Vagina (tissue), 2 donors: ENCODE data around the gene DIAPH3. TPM values are rescaled to one million over a fixed set of nuclear protein-coding genes. Genes with fewer than 3 reads are reported as not detected.

Experiments used
- DNase-seq, 2 donors: peaks; one replicate each; pipeline ENCODE4 v3.0.0-alpha.2; 2017; ENCODE audit errors: extremely low spot score in 2 of 2
- H3K27ac ChIP-seq: fragments of 200-600 bp; sonication (generic); one replicate; pipeline ENCODE4 v1.5.1; 2019
- H3K27me3 ChIP-seq: fragments of 200-600 bp; sonication (generic); one replicate; pipeline ENCODE4 v1.5.1; 2019
- H3K36me3 ChIP-seq, 2 donors: fragments of 200-600 bp; sonication (generic); one replicate each; pipeline ENCODE4 v1.5.1; 2017 to 2019
- H3K4me1 ChIP-seq: fragments of 200-600 bp; sonication (generic); one replicate; pipeline ENCODE4 v1.5.1; 2019
- H3K4me3 ChIP-seq, 2 donors: fragments of 200-600 bp; sonication (generic); 1 replicate in 1 of 2; 2 replicates in 1 of 2; pipeline ENCODE4 v1.5.1; 2016 to 2019
- H3K9me3 ChIP-seq: fragments of 200-600 bp; sonication (generic); one replicate; pipeline ENCODE4 v1.5.1; 2019
- CTCF ChIP-seq, 3 experiments: fragments of 450-650 bp in 2 of 3; fragments of 200-600 bp in 1 of 3; sonication (generic) in 1 of 3; IDR thresholded peaks; one replicate each; pipeline ENCODE4 v1.5.1; 2017 to 2019; ENCODE audit warnings: antibody characterized with exemption in 3 of 3, mild to moderate bottlenecking in 2 of 3, moderate library complexity in 2 of 3
- POLR2A ChIP-seq, 2 donors: fragments of 450-650 bp; IDR thresholded peaks; one replicate each; pipeline ENCODE4 v1.6.1; 2017; ENCODE audit warnings: antibody characterized with exemption in 2 of 2, mild to moderate bottlenecking in 2 of 2, moderate library complexity in 2 of 2
- POLR2AphosphoS5 ChIP-seq, 2 donors: sonication (generic); formaldehyde crosslinking; IDR thresholded peaks; one replicate each; pipeline ENCODE4 v1.9.0; 2017; ENCODE audit warnings: antibody characterized with exemption in 2 of 2, mild to moderate bottlenecking in 2 of 2, low read depth in 1 of 2; ENCODE audit not compliant: insufficient read depth in 1 of 2
- intact Hi-C: fragments of 100-400 bp; cut with DNase I; formaldehyde crosslinking; loops from one replicate; pipeline ENCODE4 v1.15.1; 2023
- total RNA-seq: library from RNA; depleted of rRNA; stranded (reverse); fragments of >200 nt; gene quantifications from one replicate; pipeline ENCODE4 v1.2.3, GENCODE V29; 2016

Gene DIAPH3
- total RNA-seq, 1 donor from 2014 or later = 1.2 TPM

- TF ChIP-seq POLR2A (IDR thresholded peaks at IDR 0.05) (no peak), CTCF (IDR thresholded peaks at IDR 0.05) (no peak), POLR2AphosphoS5 (IDR thresholded peaks at IDR 0.05; ENCODE audit: insufficient read depth in 1 of 2, low read depth in 1 of 2) (no peak)
- intact Hi-C loops = no loop called here
These were observed 497.2 kb downstream of the DIAPH3 start for GRCh38 chr13:59666504-59666903.

DNA sequence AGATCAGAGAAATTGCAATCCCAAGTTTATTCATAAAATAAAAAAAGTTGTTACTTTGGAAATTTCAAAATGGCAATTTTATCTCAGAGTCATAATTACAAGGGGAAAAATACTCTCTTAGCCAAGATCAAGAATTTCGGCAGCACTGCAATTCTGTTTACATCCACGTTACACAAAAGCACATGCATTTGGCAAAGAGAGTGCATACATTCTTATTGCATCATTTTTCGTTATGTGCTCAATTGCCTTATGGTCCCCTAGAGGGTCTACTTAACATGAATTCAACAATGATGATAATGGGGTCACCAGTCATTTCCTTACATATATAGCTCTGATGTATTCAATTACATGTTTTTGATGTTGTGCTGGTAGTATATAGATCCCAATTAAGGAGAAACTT is 498.0 kb downstream of the DIAPH3 start:
- no peaks in the 10 kb centered on the region for H3K36me3 ChIP-seq
- H3K27me3 ChIP-seq = no peaks in the 10 kb centered on the region
- H3K4me1 ChIP-seq = no peaks in the 10 kb centered on the region
- DNase-seq = no peak
- H3K27ac ChIP-seq = no peak overlapping the region
- intact Hi-C loops = no loop called here
- H3K4me3 ChIP-seq = no peak overlapping the region
- TF ChIP-seq POLR2A (IDR thresholded peaks at IDR 0.05) = no peak
- no peak for TF ChIP-seq CTCF (IDR thresholded peaks at IDR 0.05)
- TF ChIP-seq POLR2AphosphoS5 (IDR thresholded peaks at IDR 0.05; ENCODE audit: insufficient read depth in 1 of 2, low read depth in 1 of 2) = no peak
- H3K9me3 ChIP-seq = no peaks in the 10 kb centered on the region

More at GRCh38 chr13:59666504-59666903, 497.2 kb downstream of the DIAPH3 start:
- H3K4me1 ChIP-seq = no peaks in the 10 kb centered on the region
- no peak overlapping the region for H3K27ac ChIP-seq
- no peaks in the 10 kb centered on the region for H3K27me3 ChIP-seq
- no peaks in the 10 kb centered on the region for H3K9me3 ChIP-seq
- no peak for DNase-seq
- no peak overlapping the region for H3K4me3 ChIP-seq
- no peaks in the 10 kb centered on the region for H3K36me3 ChIP-seq

DNA sequence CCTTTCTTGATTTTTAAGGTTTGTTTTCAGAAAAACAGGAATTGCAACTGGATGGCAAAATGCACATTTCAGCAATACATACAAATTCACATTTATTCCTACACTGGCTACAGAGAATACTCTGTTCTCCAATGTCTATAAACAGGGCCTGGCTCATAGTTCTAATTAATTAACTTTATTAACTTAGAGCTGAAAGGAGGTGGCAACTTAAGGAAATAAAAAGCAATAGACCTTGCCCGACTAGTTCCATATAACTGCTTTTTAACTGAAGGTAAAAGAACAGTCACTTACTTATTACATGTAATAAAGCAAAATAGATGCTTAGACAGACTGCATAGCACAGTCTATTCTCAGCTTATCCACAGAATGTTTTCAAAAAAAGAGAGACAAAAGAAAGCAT is 498.5 kb downstream of the DIAPH3 start:
- H3K9me3 ChIP-seq = no peaks in the 10 kb centered on the region
- no peak for DNase-seq
- H3K27me3 ChIP-seq = no peaks in the 10 kb centered on the region
- no peak overlapping the region for H3K27ac ChIP-seq
- H3K36me3 ChIP-seq = no peaks in the 10 kb centered on the region
- no peak for TF ChIP-seq POLR2A (IDR thresholded peaks at IDR 0.05)
- no peak for TF ChIP-seq CTCF (IDR thresholded peaks at IDR 0.05)
- no peak for TF ChIP-seq POLR2AphosphoS5 (IDR thresholded peaks at IDR 0.05; ENCODE audit: insufficient read depth in 1 of 2, low read depth in 1 of 2)
- no peaks in the 10 kb centered on the region for H3K4me1 ChIP-seq
- H3K4me3 ChIP-seq = no peak overlapping the region
- intact Hi-C loops = no loop called here

GRCh38 chr13:59664586-59664985 is 499.1 kb downstream of the DIAPH3 start:
- DNase-seq = no peak
- H3K4me1 ChIP-seq = no peaks in the 10 kb centered on the region
- intact Hi-C loops = no loop called here
- H3K27ac ChIP-seq = no peak overlapping the region
- no peaks in the 10 kb centered on the region for H3K36me3 ChIP-seq
- no peaks in the 10 kb centered on the region for H3K9me3 ChIP-seq
- TF ChIP-seq CTCF (IDR thresholded peaks at IDR 0.05) (no peak), POLR2AphosphoS5 (IDR thresholded peaks at IDR 0.05; ENCODE audit: insufficient read depth in 1 of 2, low read depth in 1 of 2) (no peak), POLR2A (IDR thresholded peaks at IDR 0.05) (no peak)
- no peak overlapping the region for H3K4me3 ChIP-seq
- H3K27me3 ChIP-seq = no peaks in the 10 kb centered on the region

- Histone ChIP-seq H3K4me1 (no peaks in the 10 kb centered on the region), H3K27me3 (no peaks in the 10 kb centered on the region), H3K27ac (no peak overlapping the region), H3K36me3 (no peaks in the 10 kb centered on the region), H3K4me3 (no peak overlapping the region), H3K9me3 (no peaks in the 10 kb centered on the region)
- no peak for TF ChIP-seq POLR2A (IDR thresholded peaks at IDR 0.05)
- TF ChIP-seq POLR2AphosphoS5 (IDR thresholded peaks at IDR 0.05; ENCODE audit: insufficient read depth in 1 of 2, low read depth in 1 of 2) = no peak
- no peak for TF ChIP-seq CTCF (IDR thresholded peaks at IDR 0.05)
- DNase-seq = no peak
- intact Hi-C loops = no loop called here
These were observed 500.0 kb downstream of the DIAPH3 start for GRCh38 chr13:59663707-59664106.
